DMS114 treated with DMSO at 0.1 percent for 48 hours (cell line): ENCODE results near the gene IL4R.

Source experiments
- DNase-seq: peaks from one replicate; lab custom pipeline; 2025; ENCODE audit not compliant: unreplicated experiment; lab: John Stamatoyannopoulos, UW

The IL4R gene

DNA sequence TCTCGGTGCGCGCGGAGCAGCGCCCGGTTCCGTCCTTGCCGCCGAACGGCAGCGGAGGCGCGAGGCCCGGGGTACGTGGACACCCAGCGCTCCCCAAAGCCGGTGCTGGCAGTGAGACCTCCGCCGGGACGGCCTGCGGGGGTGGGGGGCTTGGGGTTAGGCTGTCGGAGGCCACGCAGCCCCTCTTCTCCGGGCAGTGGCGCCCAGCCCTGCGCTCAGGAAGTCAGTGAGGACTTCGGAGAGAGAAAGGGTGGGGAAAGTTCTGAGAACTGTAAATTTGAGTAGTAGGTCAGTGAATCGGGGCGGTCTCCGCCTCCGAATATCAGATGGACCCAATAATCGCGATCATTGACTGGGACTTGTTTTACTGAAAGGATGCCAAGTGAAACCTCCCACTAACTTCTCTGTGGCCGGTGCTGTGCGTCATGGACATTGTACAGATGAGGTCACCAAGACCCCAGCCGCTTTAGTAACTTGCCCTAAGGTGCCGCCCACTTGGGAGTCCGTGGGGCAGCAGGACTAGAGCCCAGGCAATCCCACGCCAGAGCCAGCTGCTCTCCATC, 468 bp downstream of the IL4R start:
- DNase-seq, result peak; percentile 9

DNA sequence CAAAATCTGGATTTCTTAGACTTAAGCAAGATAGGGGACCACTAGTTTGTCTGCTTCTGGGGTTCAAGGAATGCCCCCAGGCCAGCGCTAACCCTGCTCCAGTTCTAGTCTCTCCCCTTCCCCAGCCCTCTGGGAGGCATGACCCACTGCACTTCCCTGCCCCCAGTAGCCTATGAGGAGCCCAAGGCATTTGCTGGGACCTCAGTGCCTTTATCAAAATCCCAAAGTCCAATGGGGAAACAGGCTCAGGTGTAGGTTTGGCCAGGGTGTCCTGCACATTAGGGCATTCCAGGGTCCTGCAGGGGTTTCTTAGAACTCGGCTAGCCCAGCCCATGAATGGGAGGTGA, 1.2 kb downstream of the IL4R start:
- no peak for DNase-seq

DNA sequence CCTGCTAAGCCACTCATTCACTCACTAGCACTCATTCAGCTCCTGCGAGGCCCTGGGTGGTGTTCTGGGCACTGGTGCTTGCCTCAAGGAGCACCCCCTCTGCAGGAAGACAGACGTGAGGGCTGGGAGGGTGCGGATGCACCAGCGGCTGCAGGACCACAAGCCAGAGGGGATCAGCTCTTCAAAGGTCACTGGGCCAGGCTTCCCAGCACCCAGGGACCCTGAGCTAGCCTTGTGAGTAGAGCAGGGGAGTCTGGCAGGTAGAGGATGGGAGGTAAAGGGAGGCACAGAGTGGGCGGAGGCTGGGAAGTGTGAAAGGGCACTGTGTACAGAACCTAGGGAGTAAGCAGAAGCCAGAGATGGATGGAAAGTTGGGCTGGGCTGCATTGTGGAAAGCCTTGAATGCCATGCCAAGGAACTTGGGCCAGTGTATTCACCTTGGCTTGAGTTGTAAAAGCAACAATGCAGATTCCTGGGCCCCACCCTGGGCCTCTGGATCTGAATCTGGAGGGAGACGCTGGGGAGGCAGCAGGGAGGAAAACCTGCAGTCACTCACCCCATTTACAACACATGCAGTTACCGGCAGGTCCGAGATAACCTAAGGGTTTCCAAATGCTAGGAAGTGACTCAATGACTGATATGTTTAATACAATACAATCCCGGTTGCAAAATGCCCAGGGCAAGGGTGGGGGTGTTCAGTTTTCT, 1.7 kb downstream of the IL4R start:
- no peak for DNase-seq

DNA sequence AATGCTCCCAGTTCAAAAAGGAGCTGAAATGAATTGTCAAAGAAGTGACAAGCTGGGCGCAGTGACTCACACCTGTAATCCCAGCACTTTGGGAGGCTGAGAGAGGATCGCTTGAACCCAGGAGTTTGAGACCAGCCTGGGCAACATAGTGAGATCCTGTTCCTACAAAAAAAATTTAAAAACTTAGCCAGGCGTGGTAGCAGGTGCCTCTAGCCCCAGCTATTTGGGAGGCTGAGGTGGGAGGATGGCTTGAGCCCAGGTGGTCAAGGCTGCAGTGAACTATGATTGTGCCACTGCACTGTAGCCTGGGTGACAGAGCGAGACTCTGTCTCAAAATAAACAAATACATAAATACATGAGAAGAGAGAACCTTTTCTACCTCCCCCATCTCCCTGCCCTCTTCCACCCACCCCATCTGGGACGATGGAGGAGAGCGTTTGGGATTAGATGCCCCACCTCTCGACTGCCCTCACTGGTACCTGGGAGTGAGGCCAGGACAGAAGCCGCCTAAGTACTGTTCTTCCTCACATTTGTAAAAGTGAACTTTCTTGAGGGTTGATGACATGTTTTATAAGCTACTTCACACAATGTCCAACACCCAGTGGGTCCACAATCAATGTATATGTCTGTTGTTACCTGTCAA, 2.4 kb downstream of the IL4R start:
- DNase-seq, result no peak

DNA sequence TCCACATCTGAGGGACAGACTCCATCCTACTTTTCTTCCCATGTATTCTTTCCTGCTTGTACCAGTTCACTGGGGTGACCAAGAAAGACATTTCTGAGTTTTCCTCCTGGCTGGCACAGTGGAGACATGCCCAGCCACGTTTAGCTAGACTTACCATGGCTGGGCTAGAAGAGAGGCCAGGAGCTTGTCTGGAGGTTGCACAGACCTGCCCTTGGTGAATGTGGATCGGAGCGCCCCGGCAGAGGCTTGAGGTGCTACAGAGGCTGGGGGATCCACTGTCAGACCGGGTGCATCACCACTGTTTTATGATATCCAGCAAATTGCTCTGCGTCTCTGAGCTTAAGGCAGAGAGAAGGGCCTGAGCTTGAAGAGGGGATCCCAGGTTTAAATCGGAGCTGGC, 3.5 kb downstream of the IL4R start:
- DNase-seq, result no peak

DNA sequence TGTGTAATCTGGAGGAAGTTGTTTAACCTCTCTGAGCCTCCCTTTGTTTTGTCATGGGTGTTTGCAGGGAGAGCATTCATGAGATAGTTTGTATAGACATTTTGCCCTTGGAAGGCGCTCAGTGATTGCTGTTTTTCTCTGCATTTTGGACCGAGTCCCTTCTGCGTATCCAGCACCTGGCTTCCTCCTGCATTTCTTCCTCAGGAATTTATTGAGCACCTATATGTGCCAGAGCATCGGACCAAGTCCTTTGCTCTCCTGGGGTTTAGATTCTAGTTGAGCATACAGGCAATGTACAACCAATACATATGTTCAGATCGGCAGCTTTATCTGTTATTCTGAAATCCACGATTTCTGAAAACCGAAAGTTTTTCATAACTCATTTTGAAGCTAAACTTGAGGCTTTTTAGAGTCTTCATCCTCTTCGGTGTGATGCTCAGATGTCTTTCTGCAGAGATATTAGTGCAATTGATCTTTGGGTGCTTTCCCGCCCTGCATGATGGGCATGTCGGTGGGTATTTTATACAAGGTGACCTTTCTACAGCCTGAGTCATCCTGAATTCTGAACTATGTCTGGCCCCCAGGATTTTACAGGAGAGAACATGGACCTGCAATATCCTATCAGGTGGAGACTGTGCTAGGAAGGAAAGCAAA, 4.1 kb downstream of the IL4R start:
- no peak for DNase-seq

DNA sequence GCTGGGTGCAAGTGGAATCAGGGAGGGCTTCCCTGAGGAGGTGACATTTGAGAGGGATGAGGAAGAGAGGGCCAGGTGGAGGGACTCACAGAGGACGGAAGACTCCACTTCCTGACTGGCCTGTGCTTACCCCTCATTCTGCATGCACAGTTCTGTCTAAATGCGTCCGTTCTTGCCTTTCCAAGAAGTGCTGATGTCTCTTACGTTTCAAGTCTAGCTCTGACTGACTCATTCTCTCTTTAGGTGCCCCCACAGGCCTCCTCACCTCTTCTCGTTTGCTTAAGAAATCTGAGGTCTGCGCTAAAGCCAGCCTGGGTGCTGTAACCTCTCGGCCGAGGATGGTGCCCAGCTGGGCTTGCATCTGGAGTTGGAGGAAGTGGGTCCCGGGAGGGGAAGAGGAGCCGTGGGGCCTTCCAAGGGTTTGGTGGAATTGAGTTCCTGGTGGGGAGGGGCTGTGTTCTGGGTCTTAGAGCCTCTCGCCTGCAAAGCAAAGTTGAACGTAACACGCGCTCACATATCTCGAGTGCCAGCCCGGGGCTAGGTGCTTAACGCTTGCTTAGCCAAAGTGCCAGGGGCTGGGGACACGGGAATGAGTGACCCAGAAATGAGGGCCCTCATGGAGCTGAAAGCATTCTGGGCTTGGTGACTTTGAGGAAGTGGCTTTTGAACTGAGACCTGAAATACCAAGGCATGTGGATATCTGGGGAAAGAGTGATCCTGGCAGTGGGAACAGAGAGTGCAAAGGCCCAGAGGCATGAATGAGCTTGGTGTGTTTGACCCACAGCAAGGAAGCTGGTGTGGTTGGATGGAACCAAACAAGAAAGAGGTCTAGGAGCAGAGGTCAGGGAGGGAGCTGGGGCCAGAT, 4.8 kb downstream of the IL4R start:
- DNase-seq, result no peak

DNA sequence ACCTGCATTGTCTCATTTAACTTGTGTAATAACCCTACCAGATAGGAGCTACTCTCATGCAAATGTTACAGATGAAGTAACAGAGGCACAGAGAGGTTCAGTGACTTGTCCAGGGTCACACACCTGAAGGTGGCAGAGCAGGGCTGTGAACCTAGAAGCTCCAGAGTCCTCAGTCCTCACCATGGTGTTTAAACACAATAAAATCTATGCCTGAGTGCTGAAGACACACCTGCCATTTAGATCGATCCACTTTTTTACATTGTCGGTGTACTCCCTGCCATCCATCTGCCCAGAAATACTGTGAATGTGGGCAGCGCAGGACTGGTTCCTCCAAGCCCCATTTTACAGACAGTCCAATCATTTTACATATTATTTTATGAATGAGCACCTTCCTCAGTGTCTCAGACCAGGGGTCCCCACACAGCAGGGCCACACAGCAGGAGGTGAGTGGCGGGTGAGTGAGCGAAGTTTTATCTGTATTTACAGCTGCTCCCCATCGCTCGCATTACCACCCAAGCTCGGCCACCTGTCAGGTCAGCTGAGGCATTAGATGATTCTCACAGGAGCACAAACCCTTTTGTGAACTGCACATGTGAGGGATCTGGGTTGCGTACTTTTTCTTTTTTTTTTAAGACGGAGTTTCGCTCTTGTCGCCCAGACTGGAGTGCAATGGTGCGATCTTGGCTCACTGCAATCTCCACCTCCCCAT, 5.6 kb downstream of the IL4R start:
- DNase-seq, result no peak

DNA sequence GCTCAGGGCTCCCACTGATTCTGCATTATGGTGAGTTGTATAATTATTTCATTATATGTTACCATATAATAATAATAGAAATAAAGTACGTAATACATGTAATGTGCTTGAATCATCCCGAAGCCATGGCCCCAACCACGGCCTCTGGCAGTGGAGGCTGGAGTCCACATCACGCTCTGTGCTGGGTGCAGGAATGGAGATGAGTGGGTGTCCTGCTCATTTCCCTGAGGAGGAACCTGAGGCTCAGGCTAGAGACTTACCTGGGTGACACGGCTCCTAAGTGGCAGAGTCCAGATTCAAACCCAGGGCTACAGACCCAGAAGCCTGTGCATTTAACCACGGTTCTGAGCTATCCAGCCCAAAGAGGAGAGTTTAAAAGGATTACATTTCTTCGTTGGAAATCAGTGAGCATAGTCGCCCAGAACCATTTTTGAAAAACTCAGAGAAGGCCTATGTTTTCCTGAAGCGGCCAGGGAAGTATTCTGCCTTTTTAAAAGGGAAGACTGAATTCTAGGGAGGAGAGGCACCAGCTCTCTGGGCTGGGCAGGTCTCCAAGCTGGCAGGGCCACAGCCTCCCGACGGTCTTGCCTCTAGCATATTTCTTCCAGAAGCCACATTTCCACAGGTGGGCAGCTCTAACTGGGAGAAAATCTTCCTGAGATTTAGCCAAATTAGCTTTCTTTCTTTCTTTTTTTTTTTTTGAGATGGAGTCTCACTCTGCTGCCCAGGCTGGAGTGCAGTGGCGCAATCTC, 6.7 kb downstream of the IL4R start:
- no peak for DNase-seq

DNA sequence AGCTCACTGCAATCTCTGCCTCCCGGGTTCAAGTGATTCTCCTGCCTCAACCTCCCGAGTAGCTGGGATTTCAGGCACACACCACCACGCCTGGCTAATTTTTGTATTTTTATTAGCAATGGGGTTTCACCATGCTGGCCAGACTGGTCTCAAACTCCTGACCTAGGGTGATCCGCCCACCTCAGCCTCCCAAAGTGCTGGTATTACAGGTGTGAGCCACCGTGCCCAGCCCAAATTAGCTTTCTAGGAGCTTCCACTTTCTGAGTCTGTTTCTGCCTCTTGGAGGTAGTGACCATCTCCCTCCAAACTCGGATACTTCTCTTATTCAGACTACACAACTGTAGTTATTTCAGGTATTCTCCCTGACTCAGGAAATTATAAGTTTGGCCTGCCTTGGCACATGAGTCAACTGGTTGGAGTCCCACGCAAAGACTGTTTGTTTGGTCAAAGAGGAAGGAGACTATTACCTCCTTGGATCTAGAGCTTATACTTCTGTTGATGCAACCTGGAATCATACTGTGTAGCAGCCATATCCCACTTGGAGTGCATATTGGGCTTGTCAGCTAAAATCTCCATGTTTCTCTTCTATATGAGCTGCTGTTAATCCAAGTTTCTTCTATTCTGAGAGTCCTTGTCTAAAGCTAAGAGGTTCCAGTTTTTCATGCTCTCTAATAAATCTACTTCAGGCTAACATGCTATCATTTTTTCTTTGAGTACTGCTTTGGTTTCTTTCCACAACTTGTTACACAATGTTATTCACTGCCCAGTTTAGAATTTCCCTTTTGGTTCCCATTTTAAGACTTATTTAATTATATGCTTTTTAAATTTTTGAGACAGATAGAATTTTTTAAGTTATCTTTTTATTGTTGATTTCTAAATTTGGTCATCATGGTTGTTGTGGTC, 7.5 kb downstream of the IL4R start:
- DNase-seq, result no peak

DNA sequence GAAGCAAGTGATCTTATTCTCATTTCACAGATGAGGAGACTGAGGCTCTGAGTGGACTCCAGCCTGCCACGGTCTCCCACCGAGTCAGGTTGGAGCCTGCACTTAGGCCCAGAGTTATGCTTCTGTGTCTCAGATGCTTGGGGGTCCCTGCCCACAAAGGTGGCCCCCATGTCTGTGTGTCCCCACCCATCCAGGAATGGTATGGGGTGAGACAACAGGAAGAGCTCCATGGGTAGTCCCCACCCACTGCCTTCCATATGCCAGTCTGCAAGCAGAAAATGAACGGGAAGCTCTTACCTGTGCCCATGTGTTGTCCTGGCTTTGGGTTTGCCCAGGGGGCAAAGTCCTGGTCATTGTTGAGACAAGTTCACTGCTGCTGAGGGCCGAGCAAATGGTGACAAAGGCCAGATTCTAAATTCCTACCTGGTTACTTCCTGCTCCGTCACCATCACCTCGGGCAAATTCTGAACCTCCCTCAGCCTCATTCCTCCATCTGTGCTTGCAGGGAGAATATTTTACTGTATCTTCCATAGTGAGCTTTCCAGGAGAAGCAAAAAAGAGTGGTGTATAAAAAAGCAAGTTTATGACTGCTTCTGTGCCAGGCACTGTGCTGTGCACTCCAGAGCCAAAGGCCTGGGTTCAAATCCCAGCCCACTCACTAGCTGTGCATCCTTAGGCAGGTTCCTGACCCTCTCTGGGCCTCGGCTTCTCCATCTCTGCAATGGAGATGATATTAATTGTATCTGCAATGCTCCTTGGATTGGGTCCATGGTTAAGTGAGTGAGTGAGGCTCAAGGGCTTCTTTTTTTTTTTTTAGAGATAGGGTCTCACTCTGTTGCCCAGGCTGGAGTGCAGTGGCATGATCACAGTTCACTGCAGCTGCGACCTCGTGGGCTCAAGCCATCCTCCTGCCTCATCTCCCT, 9.3 kb downstream of the IL4R start:
- no peak for DNase-seq

DNA sequence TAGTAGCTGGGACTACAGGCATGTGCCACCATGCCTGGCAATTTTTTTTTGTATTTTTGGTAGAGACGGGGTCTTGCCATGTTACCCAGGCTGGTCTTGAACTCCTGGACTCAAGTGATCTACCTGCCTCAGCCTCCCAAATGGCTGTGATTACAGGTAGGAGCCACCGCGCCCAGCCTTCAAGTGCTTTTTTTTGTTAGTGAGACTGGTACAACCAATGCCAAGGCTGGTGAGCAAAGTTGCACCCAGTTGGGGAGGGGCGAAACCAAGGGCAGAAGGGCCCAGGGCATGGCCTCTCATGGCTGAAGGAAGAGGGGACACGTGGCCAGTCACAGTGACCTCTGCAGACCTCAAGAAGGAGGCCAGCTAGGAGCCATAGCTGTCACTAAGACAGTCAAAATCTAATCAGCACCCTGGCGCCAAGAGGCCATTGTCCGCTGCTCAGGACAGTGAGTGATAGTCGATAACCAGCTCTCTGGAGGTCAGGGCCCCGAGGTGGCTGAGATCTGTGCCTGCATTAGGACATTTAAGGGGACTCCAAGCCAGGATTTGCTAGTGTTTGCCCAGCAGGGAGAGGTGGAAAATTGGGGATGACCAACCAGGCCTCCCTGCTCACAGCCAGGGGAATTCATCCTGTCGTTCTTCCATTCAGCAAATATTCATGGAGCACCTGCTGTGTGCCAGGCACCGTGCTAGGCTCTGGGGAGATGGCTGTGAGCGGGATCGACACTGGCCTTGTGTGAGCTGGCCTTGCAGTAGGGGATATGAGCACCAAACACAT, 10.2 kb downstream of the IL4R start:
- DNase-seq, result no peak

DNA sequence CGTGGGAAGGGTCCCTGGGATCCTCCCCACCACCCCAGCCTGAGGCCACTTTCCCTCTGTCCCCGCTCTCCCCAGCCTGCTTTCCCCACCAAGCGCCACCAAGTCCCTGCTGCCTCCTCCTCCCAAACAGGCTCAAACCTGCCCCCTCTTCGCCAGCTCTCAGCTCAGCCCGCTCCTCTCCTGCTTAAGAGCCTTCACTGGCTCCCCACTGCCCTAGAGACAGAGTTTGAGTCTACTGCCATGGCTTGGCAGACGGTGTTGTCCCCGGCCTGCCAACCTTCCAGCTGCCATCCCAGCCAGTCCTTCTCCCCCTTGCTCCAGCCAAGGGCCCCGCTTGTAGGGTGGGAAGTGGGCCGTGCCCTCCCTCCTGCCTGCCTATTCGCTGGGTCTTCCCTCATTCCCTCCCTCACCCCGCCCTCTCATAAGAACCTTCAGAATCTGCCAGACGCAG, 11.1 kb downstream of the IL4R start:
- DNase-seq, result no peak

DNA sequence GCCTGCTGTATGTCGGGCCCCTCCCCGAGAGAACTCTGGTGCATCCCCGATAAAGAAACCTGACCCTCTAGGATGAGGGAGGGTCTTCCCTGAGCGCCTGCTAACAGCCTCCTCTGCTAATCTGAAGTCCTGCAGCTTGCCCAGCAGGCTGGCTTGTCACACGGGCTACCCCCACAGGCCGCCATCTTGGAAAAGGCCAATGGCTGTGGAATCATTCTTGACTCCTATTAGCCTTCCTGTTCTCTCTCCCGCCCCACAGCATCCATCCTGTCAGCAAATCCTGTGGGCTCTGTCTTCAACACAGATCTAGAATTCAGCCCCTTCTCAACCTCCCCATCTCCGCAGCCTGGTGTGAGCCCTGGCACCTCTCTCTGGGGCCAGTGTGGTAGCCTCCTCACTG, 12.0 kb downstream of the IL4R start:
- DNase-seq, result no peak

DNA sequence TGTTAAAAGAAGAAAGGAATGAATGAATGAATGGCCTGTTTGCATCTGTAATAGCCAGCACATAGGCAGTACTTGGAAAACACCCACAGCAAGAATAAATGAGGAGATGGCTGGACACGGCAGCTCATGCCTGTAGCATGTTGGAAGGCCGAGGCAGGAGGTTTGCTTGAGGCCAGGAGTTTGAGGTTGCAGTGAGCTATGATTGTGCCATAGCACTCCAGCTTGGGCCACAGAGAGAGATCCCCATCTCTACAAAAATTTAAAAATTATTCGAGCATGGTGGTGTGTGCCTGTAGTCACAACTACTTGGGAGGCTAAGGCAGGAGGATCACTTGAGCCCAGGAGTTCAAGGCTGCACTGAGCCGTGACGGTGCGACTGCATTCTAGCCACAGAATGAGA, 12.5 kb downstream of the IL4R start:
- DNase-seq, result no peak

DNA sequence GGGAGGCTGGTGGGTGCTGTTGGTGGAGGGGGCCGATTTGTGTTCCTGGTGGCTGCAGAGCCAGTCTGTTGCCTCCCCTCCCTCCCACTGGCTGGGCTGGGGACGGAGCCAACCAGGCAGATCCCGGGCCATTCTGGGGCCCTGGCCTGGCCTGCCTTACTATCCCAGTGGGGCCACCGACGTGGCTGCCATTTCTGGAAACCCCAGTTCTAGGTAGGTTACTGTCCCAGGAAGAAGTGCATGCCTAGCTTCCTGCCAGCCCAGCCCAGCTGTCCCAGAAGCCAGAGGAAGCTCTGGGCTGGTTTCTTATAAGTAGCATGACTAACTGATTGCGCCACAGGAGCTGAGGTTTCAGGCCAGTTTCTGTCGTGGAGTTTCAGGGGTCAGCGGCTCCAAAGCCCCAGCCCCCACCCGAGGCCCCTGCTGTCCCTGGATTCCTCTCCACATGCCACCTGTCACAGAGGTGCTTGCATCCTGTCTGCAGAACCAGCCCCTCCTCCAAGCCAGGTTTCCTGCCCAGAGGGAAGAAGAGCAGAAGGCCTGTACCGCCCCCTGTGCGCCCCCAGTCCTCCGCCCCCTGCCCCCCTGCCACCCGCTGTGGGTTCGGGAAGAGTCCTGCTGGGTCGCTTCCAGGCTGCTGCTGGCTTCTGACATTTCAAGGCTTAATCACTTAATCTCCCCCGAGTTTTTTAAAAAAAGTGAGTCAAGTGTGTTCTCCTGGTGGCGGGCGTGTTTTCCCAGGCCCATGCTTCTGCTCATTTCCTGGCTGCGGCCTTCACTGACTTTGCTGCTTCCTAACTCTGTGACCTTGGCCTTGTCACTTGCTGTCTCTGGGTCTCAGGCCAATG, 13.2 kb downstream of the IL4R start:
- DNase-seq, result no peak
